ENCODE data around the gene AURKAIP1. TPM values are rescaled to one million over a fixed set of nuclear protein-coding genes. Genes with fewer than 3 reads are reported as not detected.

AURKAIP1 gene
- total and polyA plus RNA-seq, 2 of the 13 experiments (the other 11 are each of a cell fraction or from before 2014, with no cell fraction given): 69.5 to 175 TPM

GRCh38 chr1:1324524-1325287, 50.3 kb downstream of the AURKAIP1 start, which contains the start of the genes CPTP and INTS11 (continued):
- TF ChIP-seq, protein P1, sequence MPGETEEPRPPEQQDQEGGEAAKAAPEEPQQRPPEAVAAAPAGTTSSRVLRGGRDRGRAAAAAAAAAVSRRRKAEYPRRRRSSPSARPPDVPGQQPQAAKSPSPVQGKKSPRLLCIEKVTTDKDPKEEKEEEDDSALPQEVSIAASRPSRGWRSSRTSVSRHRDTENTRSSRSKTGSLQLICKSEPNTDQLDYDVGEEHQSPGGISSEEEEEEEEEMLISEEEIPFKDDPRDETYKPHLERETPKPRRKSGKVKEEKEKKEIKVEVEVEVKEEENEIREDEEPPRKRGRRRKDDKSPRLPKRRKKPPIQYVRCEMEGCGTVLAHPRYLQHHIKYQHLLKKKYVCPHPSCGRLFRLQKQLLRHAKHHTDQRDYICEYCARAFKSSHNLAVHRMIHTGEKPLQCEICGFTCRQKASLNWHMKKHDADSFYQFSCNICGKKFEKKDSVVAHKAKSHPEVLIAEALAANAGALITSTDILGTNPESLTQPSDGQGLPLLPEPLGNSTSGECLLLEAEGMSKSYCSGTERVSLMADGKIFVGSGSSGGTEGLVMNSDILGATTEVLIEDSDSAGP (CRISPR knock-in tag; IDR thresholded peaks at IDR 0.05; ENCODE audit: borderline replicate concordance): peak; percentile 41; the same call in 1 of the 2 replicates
- TF ChIP-seq ZFP82 (CRISPR knock-in tag; IDR thresholded peaks at IDR 0.05; ENCODE audit: borderline replicate concordance): no peak
- TF ChIP-seq ZSCAN12 (CRISPR knock-in tag; IDR thresholded peaks at IDR 0.05): 0 out of 2 replicates have a peak, but pooled peaks have one; percentile 53
- no peak for TF ChIP-seq ZNF556 (CRISPR knock-in tag; IDR thresholded peaks at IDR 0.05; ENCODE audit: borderline replicate concordance)
- no peak for TF ChIP-seq ATM (IDR thresholded peaks at IDR 0.05; ENCODE audit: borderline replicate concordance)
- TF ChIP-seq GMEB1 (CRISPR knock-in tag; IDR thresholded peaks at IDR 0.05; ENCODE audit: borderline replicate concordance): peak; percentile 54; the same call in 1 of the 2 replicates
- no peak; the same call in none of the 2 replicates for TF ChIP-seq NR2C2 (CRISPR knock-in tag; IDR thresholded peaks at IDR 0.05; ENCODE audit: borderline replicate concordance)
- peak; percentile 12 for TF ChIP-seq XRCC5 (optimal IDR thresholded peaks at IDR 0.05; ENCODE audit: low read length)
- no peak for TF ChIP-seq PAF1 (CRISPR knock-in tag; IDR thresholded peaks at IDR 0.05)
- no peak for TF ChIP-seq HMG20B (CRISPR knock-in tag; conservative IDR thresholded peaks at IDR 0.05)
- TF ChIP-seq TRIM24 (CRISPR knock-in tag; IDR thresholded peaks at IDR 0.05): no peak
- TF ChIP-seq AGO2 (optimal IDR thresholded peaks at IDR 0.05; ENCODE audit: low read depth, low read length): no peak
- TF ChIP-seq ZNF629 (CRISPR knock-in tag; conservative IDR thresholded peaks at IDR 0.05): no peak
- TF ChIP-seq MED13 (CRISPR knock-in tag; IDR thresholded peaks at IDR 0.05): no peak
- TF ChIP-seq ZNF652 (CRISPR knock-in tag; IDR thresholded peaks at IDR 0.05; ENCODE audit: borderline replicate concordance, low read depth): no peak
- TF ChIP-seq FOXK1 (CRISPR knock-in tag; IDR thresholded peaks at IDR 0.05; ENCODE audit: borderline replicate concordance, low read depth): no peak
- peak; percentile 53 for TF ChIP-seq PAXIP1 (CRISPR knock-in tag; conservative IDR thresholded peaks at IDR 0.05)
- TF ChIP-seq GZF1 (CRISPR knock-in tag; IDR thresholded peaks at IDR 0.05): no peak
- no peak; the same call in 1 of the 2 replicates for TF ChIP-seq CREBL2 (CRISPR knock-in tag; IDR thresholded peaks at IDR 0.05; ENCODE audit: borderline replicate concordance)
- TF ChIP-seq ZNF558 (CRISPR knock-in tag; IDR thresholded peaks at IDR 0.05; ENCODE audit: borderline replicate concordance): peak; percentile 76; the same call in 1 of the 2 replicates
- TF ChIP-seq SUZ12 (IDR thresholded peaks at IDR 0.05; ENCODE audit: low read depth, low read length): no peak
- no peak for TF ChIP-seq RFX1 (IDR thresholded peaks at IDR 0.05)
